HG03378 (cell line): ENCODE measurements around the gene PSMB3.
A peak's percentile ranks its signal among the peaks of the same experiment; 100 is the strongest.

Experiments used
- ATAC-seq: cut with Tn5 transposase; IDR thresholded peaks from one replicate; pipeline ENCODE4 v1.9.1; 2021; ENCODE audit warnings: mild to moderate bottlenecking, moderate library complexity; ENCODE audit not compliant: unreplicated experiment

PSMB3 gene

DNA sequence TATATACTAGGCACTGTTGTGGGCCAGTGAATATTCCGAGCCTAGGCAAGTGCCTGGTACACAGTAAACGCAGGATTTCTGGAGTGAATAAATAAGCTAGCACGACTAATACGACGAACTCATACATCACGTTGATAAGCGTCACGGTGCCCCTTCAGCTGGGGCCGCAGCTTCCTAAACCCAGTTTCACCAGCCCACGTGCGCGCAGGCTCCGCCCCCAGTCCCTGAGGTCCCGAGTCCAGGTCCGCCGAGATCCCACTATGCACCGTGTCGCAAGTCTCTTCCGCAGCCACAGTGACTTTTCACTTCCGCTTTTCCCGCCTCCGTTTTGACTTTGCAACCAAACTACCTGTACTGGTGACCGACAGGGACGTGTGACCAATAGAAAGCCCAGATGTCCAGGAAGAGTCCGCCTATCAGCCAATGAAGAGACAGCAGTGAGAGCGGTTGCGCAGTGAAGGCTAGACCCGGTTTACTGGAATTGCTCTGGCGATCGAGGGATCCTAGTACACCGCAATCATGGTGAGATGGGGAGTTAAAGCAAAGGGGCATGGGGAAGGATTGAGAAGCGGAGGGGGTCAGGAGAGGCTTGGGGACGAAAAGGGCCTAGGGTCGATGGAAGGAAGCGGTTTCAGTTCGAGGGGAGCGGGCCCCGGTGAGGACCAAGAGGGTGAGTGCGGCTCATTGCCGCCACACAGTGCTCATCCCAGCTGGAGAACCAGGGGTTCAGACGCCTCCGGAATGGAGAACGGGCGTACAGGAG, at the start of gene PSMB3:
PSMB3 (plus strand) TSS at position 434 of the 763 bp plus-strand sequence; CDS start at position 520, 86 bp downstream.
- peak; percentile 73 for ATAC-seq

DNA sequence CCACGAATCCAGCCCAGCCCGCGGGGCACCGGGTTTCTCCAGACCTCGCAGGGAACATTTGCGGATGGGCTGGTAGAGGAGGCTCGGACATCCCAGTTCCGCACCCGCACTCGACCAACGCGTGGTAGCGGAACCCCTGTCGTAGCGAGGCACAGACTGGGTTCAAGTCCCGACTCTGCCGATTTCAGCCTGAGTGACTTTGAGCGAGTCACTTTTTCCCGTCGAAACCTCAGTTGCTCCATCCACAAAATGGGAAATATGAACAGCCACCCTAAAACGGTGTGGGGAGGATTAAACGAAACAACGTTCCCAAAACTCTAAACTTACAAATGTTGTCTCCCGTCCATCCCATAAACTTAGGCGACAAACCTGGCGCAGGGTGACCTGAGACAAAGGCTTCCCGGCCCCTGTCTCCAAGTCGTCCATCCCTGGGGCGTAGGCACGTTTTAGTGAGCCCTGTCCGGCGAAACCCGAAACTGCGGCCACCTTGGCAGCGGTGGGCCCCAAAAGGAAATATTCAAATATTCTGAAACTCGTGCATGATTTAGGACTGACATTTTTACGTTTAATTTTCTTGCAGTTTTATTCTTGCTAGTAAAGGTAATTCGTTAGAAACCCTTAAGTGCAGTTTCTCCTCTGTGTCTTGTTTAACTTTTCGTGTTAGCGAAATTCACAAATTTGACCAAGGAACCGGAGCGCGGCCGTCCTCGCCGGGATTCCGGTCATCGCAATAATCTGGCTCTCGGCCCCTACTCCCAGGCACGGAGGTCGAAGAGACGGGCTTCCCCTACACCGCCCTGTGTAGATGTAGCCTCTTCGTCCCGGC, 49.4 kb upstream of the PSMB3 start:
- no peak for ATAC-seq

GRCh38 chr17:38703742-38704605, 48.6 kb upstream of the PSMB3 start:
- ATAC-seq = no peak

DNA sequence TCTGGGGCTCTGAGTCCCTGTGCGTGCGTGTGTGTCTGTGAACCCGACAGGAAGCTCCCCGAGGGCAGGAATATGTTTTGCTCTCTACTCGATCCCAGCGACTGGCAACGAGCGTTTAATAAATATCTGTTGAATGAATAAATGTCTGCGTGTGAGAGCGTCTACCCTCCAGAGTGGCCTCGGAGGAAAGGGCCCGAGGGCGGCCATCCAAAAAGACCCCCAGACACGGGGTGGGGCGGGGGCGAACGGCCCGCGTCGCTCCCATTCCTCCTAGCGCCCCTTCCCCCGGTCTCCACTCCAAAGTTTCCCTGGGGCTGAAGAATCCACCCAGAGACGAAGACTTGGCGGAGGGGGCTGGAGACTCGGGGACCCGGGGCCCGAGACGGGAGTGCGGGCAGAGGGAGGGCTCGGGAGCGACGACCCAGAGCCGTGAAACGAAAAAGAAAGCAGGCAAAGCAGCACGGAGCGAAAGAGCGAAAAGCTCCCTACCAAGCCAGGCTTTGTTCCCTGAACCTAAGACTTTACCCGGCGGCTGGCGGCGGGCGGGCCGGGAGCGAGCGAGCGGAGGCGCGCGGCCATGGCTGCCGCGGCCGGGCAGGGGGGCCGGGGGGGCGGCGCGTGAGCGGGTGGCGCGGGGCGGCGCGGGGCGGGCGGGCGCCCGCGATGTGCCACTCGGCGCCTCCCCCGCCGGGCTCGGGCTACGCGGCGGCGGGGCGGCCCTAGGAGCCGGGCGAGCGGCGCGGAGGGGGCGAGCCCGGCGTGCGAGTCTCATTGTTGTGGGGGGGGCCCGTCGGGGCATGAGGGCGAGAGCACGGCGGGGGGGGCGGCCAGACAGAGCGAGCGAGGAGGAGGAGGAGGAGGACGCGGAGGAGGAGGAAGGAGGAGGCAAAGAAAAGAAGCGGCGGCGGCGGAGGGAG, 47.7 kb upstream of the PSMB3 start, which contains the start of gene MLLT6:
MLLT6 (plus strand) TSS at position 668 of the 917 bp plus-strand sequence. CDS start 360 bp downstream, outside the sequence.
- no peak for ATAC-seq

- no peak for ATAC-seq
Observed at GRCh38 chr17:38705523-38705802, 47.1 kb upstream of the PSMB3 start.

GRCh38 chr17:38705803-38706504, 46.6 kb upstream of the PSMB3 start:
- no peak for ATAC-seq

DNA sequence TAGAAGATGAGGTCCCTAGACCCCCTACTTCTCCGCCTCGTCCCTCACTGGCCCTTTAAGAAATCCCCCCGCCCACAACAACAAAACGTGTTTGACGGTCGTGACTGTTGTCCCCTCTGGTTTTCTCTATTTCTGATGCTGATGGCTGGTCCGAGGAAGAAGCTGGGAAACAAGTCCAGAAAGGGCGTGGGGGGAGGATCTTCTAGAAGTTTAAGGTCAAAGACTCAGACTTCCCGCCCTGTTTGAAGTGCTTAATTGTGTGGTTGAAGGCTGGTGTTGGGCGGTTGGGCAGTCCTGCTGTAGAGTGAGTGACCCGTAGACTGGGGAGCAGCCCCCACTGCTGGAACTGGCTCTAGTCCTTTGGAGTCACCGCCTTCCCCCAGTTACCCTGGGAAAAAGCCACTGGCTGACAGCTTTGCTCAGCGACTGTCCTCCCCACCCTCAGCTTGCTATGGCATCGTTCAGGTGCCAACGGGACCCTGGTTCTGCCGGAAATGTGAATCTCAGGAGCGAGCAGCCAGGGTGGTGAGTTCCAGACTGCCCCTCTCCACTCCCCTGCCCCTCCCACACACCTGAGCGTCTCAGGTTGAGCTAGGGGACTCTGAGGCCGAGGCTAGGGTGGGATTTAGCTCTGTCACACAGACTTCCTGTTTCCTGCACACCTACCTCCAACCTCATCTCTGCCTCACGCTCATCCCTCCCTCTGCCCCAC, 45.9 kb upstream of the PSMB3 start:
- ATAC-seq = no peak

GRCh38 chr17:38707678-38708351, 44.7 kb upstream of the PSMB3 start:
- no peak for ATAC-seq

DNA sequence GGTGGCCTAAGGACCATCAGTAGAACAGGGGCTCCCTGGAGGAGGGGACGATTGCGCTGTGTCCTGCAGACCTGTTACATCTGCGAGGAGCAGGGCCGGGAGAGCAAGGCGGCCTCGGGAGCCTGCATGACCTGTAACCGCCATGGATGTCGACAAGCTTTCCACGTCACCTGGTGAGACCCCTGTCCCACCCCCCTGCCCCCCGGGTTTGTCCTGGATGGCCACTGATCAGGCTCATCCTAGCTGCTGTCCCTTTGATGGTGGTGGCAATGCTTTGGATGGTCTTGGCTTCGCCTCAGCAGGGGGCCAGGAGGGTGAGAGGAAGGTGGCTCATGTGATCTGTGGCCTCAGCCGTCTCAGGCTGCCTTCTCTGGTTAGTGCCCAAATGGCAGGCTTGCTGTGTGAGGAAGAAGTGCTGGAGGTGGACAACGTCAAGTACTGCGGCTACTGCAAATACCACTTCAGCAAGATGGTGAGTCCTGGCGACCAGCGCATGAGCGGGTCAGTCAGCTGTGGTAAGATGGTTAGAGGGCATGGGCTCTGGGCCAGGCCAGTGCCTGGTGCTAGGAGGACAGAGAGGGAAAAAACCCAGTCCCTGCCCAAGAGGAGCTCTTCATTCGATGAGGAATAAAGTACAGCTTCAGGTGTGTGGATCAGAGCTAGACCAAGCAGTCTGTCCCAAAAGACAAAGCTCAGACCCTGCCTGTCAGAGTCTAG, 43.3 kb upstream of the PSMB3 start:
- no peak for ATAC-seq

DNA sequence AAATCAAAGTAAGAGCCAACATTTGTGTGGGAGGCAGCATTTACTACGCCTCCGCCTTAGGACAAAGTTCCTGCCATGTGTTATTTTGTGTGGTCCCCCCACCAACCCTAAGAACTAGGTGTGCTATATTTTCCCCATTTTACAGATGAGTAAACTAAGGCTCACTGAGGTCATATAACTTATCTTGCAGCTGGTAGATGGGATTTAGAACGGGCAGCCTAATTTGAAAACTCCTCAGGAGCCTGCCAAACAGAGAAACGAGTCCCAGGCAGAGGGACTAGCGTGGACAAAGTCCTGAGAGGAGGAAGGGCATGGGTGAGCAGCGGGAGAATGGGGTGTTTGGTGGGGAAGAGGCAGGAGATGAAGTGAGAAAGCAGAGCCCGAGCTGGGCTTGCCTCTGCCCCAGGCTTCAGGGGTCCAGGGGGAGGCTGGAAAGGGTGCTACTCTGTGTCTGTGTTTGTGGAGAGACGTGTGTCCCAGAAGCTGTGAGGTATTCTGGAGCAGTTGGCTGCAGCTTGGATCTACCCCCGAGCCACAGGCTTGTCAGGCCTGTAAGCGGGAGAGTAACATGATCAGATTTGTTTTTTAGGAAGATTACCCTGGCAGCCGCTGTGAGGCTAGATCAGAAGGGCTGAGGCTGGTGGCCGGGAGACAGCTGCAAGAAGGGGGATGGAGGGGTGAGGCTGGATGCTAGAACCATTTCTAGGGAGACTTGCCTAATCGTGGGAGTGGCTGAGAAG, 42.5 kb upstream of the PSMB3 start:
- no peak for ATAC-seq

DNA sequence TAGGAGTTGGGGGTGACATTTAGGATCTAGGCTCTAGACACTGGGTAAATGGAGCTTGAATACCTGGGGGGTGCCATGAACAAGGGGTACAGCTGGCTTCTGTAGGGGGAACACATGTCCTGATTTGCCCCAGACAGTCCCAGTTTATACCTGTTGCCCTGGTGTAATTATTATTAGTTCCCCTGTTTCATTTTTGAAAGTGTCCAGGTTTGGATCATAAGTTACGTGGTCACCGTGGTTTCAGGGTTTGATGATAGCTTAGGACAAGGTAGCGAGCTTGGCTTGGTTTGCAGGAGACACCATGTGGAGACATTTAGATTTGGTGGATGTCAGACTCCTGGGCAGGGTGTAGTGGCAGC, 42.0 kb upstream of the PSMB3 start:
- ATAC-seq = no peak

GRCh38 chr17:38710985-38711384, 41.6 kb upstream of the PSMB3 start:
- no peak for ATAC-seq

DNA sequence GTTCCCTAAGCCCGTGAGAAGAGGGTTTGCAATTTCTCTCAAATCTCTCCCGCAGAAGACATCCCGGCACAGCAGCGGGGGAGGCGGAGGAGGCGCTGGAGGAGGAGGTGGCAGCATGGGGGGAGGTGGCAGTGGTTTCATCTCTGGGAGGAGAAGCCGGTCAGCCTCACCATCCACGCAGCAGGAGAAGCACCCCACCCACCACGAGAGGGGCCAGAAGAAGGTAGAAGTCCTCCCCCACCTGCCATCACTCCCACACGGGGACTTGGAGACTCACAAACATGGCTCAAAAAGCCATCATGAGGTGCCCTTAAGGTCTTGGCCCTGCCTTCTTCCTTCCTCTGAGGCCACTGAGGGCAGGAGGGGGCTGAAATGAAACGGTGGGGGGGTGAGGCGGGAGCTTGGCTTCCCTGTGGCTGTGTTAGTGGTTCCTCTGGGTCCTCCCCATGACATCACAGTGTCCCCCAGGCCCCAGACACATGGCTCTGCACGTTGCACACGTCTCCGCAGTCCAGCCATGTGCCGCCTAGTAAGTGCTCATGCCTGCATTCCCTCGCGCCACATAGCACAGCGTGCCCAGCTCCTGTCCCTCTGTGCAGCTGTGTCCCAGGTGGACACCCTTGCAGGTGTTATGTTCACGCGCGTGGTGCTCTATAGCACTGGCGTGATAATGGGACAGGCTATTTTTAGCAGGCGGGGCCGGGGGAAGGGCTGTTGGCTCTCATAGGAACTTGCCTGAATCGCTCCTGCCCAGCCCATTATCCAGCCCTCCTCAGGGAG, 40.6 kb upstream of the PSMB3 start:
- no peak for ATAC-seq

GRCh38 chr17:38712593-38712992, 39.9 kb upstream of the PSMB3 start:
- ATAC-seq = no peak

DNA sequence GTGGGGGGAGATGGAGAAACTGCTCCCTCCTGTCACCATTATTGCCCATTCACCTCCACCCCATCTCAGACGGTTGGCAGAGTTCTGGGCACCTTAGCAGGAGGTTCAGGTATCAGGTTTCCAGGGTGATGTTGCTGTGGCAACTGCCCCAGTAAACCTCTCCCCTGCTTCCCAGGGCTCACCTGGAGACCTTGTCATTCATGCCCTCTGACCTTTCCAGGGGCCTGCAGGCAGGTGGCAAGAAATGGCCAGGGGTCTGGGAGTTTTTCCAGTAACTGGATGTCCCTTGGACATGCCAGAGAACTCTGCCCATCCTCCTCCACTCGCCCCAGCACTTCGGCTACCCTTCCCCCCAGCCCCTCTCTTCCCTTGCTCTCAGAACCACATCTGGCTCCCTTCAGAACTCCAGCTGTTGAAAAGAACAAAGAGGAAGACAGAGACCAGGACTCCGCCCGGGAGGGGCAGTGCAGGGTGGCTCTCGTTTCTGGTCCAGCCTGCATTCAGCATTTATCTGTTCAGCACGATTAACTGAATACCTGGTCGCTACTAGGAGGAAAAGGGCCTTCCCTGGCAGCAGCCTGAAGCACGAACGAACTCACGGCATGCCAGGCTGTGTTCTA, 39.0 kb upstream of the PSMB3 start:
- ATAC-seq = no peak
